KMS-11 (cell line): ENCODE results near the gene RAPGEF1.
A peak's percentile ranks its signal among the peaks of the same experiment; 100 is the strongest.

Experiments used
- H2AFZ ChIP-seq: fragments of 200-600 bp; sonication (generic); 2 replicates; pipeline ENCODE4 v1.6.1; 2016; ENCODE audit warnings: antibody characterized with exemption, mixed run types, low read depth
- H3K27ac ChIP-seq: fragments of 200-600 bp; sonication (generic); 2 replicates; pipeline ENCODE4 v1.6.1; 2016; ENCODE audit warnings: mild to moderate bottlenecking, mixed run types
- H3K27me3 ChIP-seq: fragments of 200-600 bp; sonication (generic); 2 replicates; pipeline ENCODE4 v1.6.1; 2017; ENCODE audit warnings: mild to moderate bottlenecking, low read depth, mixed run types, moderate library complexity; ENCODE audit not compliant: insufficient read depth
- H3K36me3 ChIP-seq: fragments of 200-600 bp; sonication (generic); 2 replicates; pipeline ENCODE4 v1.6.1; 2017; ENCODE audit warnings: mild to moderate bottlenecking, mixed run types; ENCODE audit not compliant: insufficient read depth
- H3K4me1 ChIP-seq: fragments of 200-600 bp; sonication (generic); 2 replicates; pipeline ENCODE4 v1.6.1; 2016; ENCODE audit warnings: mild to moderate bottlenecking, low read depth, mixed run types; ENCODE audit not compliant: poor library complexity, severe bottlenecking
- H3K4me2 ChIP-seq: fragments of 200-600 bp; sonication (generic); 2 replicates; pipeline ENCODE4 v1.7.0; 2016; ENCODE audit warnings: mild to moderate bottlenecking, mixed run types
- H3K4me3 ChIP-seq: fragments of 200-600 bp; sonication (generic); IDR thresholded peaks from 2 replicates; pipeline ENCODE4 v1.6.1; 2017; ENCODE audit warnings: low read depth, low read length, mixed read lengths; ENCODE audit not compliant: insufficient read depth
- H3K79me2 ChIP-seq: fragments of 200-600 bp; sonication (generic); 2 replicates; pipeline ENCODE4 v1.6.1; 2016; ENCODE audit warnings: low read depth, mixed run types; ENCODE audit not compliant: insufficient read depth
- H3K9ac ChIP-seq: fragments of 200-600 bp; sonication (generic); 2 replicates; pipeline ENCODE4 v1.6.1; 2016; ENCODE audit warnings: mild to moderate bottlenecking, mixed run types
- H4K20me1 ChIP-seq: fragments of 200-600 bp; sonication (generic); 2 replicates; pipeline ENCODE4 v1.6.1; 2016; ENCODE audit warnings: mild to moderate bottlenecking, mixed run types; ENCODE audit not compliant: insufficient read depth
- CTCF ChIP-seq: fragments of 200-600 bp; sonication (generic); conservative IDR thresholded peaks from 2 replicates; pipeline ENCODE4 v1.6.1; 2017; ENCODE audit warnings: low read depth, mild to moderate bottlenecking, antibody characterized with exemption, low read length, moderate library complexity, mixed read lengths

RAPGEF1 gene

GRCh38 chr9:131739133-131739958 lies 530 bp downstream of the RAPGEF1 start:
- H4K20me1 ChIP-seq = no peaks in the 10 kb centered on the region
- H3K9ac ChIP-seq = peak overlapping the region; percentile 77; the same call in 1 of the 2 replicates
- H3K4me1 ChIP-seq = peaks cover 45% of the 10 kb centered on the region
- H2AFZ ChIP-seq = peak overlapping the region; percentile 11; the same call in 1 of the 2 replicates
- no peak for TF ChIP-seq CTCF
- peak overlapping the region; percentile 75 for H3K27ac ChIP-seq
- peak overlapping the region; percentile 62 for H3K4me2 ChIP-seq
- H3K36me3 ChIP-seq = no peaks in the 10 kb centered on the region
- peaks cover 50% of the 10 kb centered on the region for H3K79me2 ChIP-seq
- no peak overlapping the region for H3K4me3 ChIP-seq
- H3K27me3 ChIP-seq = no peaks in the 10 kb centered on the region

- TF ChIP-seq CTCF = no peak
- peak overlapping the region; percentile 77; the same call in 1 of the 2 replicates for H3K9ac ChIP-seq
- no peaks in the 10 kb centered on the region for H3K36me3 ChIP-seq
- H3K27ac ChIP-seq = peak overlapping the region; percentile 75
- H3K4me3 ChIP-seq = no peak overlapping the region
- peak overlapping the region; percentile 11; the same call in 1 of the 2 replicates for H2AFZ ChIP-seq
- no peaks in the 10 kb centered on the region for H4K20me1 ChIP-seq
- peaks cover 58% of the 10 kb centered on the region for H3K79me2 ChIP-seq
- peak overlapping the region; percentile 62 for H3K4me2 ChIP-seq
- H3K27me3 ChIP-seq = no peaks in the 10 kb centered on the region
- peaks cover 53% of the 10 kb centered on the region for H3K4me1 ChIP-seq
Measured at GRCh38 chr9:131738293-131739132, 1.4 kb downstream of the RAPGEF1 start.

- peaks cover 68% of the 10 kb centered on the region for H3K79me2 ChIP-seq
- TF ChIP-seq CTCF = no peak
- no peaks in the 10 kb centered on the region for H4K20me1 ChIP-seq
- H3K4me3 ChIP-seq = no peak overlapping the region
- H3K4me1 ChIP-seq = peaks cover 63% of the 10 kb centered on the region
- H3K36me3 ChIP-seq = no peaks in the 10 kb centered on the region
- peak overlapping the region; percentile 62 for H3K4me2 ChIP-seq
- H3K27ac ChIP-seq = no peak overlapping the region; the same call in 1 of the 2 replicates
- H3K9ac ChIP-seq = no peak overlapping the region
- H2AFZ ChIP-seq = no peak overlapping the region
- H3K27me3 ChIP-seq = no peaks in the 10 kb centered on the region
Measured at GRCh38 chr9:131737426-131737825, 2.5 kb downstream of the RAPGEF1 start.

- no peaks in the 10 kb centered on the region for H3K27me3 ChIP-seq
- H2AFZ ChIP-seq = no peak overlapping the region
- no peak overlapping the region for H3K4me3 ChIP-seq
- H3K4me1 ChIP-seq = peaks cover 73% of the 10 kb centered on the region
- peak overlapping the region; percentile 84; the same call in 1 of the 2 replicates for H3K27ac ChIP-seq
- peaks cover 78% of the 10 kb centered on the region for H3K79me2 ChIP-seq
- no peak for TF ChIP-seq CTCF
- no peak overlapping the region for H3K9ac ChIP-seq
- H4K20me1 ChIP-seq = no peaks in the 10 kb centered on the region
- H3K4me2 ChIP-seq = peak overlapping the region; percentile 62; the same call in 1 of the 2 replicates
- H3K36me3 ChIP-seq = no peaks in the 10 kb centered on the region
Measured at GRCh38 chr9:131736431-131736830, 3.4 kb downstream of the RAPGEF1 start.
